Fibroblast of mammary gland (primary cell): ENCODE data around the gene FUT6.
A peak's percentile ranks its signal among the peaks of the same experiment; 100 is the strongest.

ENCODE experiments used
- DNase-seq: peaks from one replicate; pipeline ENCODE4 v3.0.0-alpha.2; 2010; ENCODE audit warnings: low read depth
- H3K4me3 ChIP-seq: 2 replicates; pipeline ENCODE4 v1.5.1; 2011; ENCODE audit warnings: low read depth, mild to moderate bottlenecking, low read length, moderate library complexity; ENCODE audit not compliant: control insufficient read depth
- TF ChIP-seq, protein P1 (sequence below): conservative IDR thresholded peaks from 2 replicates; pipeline ENCODE4 v1.5.1; 2011; ENCODE audit warnings: low read depth, low read length, inconsistent platforms; ENCODE audit not compliant: control insufficient read depth, insufficient read depth

The FUT6 gene

DNA sequence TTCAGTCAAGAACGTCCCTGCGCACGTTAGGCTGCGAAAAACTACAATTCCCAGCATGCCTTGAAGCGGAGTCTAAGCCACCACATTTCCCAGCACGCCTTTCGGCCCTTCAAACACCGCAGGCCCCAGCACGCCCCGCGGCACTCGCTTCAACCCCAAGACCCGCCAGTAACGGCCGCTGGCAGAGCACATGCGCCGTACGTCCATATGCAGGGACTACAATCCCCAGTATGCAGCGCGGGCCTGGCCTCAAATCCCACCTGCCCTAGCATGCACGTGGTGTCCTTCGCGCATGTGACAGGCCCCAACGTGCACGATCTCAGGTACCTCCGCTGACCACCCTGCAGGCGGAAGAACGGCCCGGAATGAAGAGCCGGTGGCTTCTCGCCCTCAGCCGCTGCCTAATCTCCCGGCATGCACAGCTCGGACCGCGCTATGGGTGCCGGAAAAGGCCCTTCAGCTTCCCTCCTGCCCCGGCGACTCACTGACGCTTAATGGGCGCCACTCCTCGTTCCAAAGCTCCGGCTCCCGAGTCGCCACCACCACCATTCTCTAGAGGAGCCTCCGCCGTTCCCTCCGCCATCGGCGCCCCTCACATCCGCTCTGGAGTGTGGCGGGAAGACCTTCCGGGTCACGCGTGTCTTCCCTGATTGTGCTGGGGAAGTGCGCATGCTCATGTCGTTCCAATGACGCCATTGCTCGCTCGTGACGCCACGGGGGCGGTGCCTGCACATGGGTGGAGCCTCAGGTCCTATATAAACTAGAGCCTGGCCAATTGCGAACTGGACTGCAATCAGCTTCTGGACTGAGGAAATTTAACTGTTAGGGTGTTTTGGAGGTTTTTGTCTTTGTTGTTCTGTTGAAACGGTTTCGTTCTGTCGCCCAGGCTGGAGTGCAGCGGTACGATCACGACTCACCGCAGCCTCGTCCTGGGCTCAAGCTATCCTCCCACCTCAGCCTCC is 48.7 kb downstream of the FUT6 start, which contains the start of gene DUS3L:
DUS3L (minus strand) TSS at position 605 of the 962 bp plus-strand sequence; CDS start at position 583, 22 bp downstream.
- TF ChIP-seq, protein P1, sequence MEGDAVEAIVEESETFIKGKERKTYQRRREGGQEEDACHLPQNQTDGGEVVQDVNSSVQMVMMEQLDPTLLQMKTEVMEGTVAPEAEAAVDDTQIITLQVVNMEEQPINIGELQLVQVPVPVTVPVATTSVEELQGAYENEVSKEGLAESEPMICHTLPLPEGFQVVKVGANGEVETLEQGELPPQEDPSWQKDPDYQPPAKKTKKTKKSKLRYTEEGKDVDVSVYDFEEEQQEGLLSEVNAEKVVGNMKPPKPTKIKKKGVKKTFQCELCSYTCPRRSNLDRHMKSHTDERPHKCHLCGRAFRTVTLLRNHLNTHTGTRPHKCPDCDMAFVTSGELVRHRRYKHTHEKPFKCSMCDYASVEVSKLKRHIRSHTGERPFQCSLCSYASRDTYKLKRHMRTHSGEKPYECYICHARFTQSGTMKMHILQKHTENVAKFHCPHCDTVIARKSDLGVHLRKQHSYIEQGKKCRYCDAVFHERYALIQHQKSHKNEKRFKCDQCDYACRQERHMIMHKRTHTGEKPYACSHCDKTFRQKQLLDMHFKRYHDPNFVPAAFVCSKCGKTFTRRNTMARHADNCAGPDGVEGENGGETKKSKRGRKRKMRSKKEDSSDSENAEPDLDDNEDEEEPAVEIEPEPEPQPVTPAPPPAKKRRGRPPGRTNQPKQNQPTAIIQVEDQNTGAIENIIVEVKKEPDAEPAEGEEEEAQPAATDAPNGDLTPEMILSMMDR: no peak
- DNase-seq: peak; percentile 98
- peak within 1 kb of the TSS; percentile 93 for H3K4me3 ChIP-seq

DNA sequence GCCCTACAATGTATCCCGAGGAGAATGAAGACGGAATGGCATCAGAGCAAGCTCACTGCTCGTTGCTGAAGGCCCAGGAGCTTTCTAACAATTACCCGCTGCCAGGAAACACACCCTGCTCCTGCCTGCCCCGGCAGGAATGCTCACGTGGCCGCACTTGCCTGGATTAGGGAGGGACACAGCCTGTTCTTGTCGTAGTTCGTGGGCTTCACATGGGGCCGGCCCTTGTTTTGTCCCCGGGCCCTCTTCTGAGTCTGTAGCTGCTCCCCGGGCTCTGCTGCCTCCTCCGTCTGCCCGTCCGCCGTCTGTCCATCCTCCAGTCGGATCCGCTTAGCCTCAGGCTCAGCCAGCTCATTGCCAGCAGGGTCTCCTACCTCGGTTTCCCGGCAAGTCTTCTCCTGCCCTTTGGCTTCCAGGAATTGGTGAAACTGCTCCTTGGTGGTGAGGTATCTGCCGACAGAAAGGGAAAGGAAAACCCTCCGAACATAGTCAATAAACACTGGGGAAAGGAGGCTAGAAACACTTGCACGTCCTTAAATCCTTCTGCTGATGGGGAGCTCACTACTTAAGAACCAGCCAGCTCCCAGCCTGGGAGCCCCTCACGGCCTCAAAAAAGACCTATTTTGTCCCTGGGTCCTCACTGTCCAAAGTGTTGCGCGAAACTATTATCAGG is 49.5 kb downstream of the FUT6 start:
- TF ChIP-seq, protein P1: no peak
- peak overlapping the region; percentile 93 for H3K4me3 ChIP-seq
- no peak for DNase-seq

DNA sequence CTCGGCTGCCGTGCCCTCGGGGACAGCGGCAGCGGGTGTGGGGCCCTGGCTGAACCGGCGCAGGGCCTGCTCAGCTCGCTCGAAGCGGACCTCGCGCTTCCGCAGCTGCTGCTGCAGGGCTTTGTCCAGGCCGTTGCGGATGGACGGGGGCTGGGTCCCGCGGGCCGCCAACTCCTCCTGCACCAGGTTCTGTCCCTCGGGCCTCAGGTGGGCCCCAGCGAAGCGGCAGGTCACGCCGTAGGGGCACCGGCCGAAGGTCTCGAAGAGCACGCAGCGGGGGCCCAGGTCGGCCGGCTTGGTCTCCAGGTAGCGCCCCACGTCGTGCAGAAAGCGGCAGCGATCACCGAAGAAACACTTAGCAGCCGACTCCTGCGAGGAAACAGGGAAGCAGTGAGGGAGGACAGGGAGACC is 50.1 kb downstream of the FUT6 start:
- no peak overlapping the region for H3K4me3 ChIP-seq
- TF ChIP-seq, protein P1: no peak
- DNase-seq: no peak

DNA sequence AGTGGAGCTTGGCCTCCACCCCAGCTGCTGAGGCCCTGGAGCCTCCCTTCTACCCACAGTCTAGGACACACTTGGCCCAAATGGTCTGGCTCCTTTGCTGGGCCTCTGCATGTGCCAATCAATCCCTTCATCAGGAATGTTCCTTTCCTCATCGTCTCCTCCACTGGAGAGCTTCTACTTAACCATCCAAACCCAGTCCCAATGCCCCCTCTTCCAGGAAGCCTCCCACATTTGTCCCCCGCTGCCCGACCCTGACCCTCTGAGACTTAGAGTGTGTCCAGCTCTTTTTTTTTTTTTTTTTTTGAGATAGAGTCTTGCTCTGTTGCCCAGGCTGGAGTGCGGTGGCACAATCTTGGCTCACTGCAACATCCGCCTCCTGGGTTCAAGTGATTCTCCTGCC is 51.1 kb downstream of the FUT6 start:
- DNase-seq: no peak
- TF ChIP-seq, protein P1: no peak
- H3K4me3 ChIP-seq: no peak overlapping the region

DNA sequence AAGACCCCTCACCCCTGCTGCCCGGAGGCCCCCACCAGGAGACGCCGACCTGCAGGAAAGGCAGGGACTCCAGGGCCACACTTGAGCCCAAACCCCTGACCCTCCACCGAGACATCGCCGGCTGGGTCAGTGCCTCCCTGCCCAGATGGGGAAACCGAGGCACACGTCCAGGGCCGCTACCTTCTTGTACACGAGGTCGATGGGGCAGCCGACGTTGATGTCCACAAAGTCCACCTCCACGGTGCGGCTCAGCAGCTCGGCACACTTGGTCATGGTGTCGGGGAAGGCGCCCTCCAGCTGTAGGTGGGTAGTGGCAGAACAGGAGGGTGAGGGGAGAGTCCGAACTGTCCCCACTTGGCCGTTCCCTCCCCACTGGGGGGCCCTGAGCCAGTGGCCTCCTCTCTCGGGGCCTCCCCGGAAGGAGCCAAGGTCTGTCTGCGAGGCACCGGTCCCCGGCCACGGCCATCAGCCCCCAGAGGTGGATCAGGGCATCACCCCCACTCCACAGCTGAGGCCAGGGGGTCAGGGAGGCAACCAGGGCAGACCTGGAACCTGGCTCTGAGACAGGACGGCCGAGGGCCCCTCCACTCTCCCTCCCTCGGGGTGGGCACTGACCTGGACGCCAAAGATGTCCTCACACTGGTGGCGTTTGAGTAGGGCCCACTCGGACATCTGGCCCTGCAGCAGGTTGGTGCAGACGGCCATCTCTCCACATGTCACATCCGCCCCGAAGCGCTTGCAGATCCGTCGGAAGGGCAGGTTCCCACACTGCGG is 51.9 kb downstream of the FUT6 start:
- no peak overlapping the region for H3K4me3 ChIP-seq
- DNase-seq: no peak
- TF ChIP-seq, protein P1: no peak

DNA sequence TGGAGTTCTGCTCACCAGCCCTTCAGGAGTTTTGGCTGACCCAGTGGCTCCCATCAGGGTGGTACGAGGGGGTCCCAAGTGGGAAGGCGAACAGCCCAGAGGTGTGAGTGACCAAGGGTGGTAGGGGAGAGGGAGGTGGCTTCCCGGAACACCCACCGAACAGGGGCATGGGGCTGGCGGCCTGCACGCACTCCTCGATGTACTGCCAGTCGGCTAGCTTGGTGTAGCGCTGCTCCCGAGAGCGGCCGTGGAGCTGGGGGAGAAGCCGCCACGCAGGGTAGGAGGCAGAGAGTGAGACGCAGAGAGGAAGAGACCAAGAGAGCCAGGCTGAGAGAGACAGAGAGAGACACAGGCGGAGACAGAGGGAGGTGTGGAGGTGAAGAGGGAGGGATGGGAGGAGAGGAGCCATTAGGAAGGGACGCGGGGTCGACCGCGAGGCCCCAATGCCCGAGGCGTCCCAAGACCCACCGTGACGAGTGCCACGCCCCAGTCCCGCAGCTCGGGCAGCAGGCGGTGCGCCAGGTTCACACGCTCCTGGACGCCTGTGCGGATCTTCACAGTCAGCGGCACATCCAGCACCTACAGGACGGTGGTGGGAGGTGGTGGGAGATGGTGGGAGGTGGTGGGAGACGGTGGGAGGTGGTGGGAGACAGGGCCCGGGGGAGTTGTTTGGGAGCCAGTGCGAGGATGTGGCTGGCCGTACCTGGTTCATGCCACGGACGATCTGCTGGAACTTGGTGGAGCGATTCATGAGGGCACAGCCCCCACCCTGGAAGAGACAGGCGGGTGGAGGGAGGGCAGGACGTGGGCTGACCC is 52.7 kb downstream of the FUT6 start:
- DNase-seq: no peak
- no peak overlapping the region for H3K4me3 ChIP-seq
- TF ChIP-seq, protein P1: no peak
